Measurements from ENCODE around the gene VIL1. TPM values are rescaled to one million over a fixed set of nuclear protein-coding genes. Genes with fewer than 3 reads are reported as not detected.
A peak's percentile ranks its signal among the peaks of the same experiment; 100 is the strongest.

VIL1 gene
- total and polyA plus RNA-seq, 9 of the 15 experiments (the other 6 are each of a cell fraction or from before 2014, with no cell fraction given): 0.51 to 2.7 (median 1.2) TPM

DNA sequence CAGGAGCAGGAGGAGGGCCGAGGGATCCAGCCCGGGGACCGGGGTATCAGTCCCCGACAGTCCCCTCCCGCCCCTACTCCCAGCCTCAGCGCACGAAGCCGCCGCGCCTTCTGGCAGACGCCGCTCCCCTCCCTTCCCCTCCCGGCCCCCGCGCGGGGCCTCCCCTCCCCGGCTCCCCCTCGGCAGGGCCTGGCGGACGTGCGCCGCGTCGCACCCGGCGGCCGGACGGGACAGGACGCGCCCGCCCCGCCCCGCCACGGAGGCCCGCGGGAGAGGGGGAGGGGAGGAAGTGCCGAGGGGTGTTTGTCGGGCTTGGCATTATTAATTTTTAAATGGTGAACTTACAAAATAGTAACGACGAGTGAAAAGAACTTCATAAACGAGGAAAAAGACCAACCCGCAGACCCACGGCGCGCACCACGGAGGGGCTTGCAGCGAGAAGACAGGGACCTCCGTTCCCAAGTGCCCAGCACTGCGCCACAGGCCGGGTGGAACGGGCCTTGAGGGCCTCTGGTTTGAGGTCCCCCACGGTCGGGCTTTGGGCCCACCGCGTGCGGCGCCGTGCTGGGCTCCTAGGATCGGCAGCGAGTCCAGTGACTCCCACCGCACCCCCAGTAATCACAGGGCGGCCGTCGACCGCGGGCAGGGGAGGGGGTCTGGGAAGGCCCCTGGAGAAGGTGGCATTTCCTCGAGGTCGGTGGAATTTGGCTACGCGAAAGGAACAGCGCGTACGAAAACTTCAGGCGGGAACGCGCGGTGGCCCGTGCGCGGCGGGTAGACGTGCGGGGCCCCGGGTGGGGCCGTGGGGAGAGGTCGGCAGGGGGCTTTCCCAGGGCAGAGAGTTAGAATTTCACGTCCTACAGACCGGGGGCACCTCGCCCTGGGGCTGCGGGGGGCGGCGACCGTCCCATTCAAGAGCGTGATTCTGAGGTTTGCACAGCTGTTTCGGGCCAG is 20.2 kb upstream of the VIL1 start (continued):
- TF ChIP-seq, protein P1, sequence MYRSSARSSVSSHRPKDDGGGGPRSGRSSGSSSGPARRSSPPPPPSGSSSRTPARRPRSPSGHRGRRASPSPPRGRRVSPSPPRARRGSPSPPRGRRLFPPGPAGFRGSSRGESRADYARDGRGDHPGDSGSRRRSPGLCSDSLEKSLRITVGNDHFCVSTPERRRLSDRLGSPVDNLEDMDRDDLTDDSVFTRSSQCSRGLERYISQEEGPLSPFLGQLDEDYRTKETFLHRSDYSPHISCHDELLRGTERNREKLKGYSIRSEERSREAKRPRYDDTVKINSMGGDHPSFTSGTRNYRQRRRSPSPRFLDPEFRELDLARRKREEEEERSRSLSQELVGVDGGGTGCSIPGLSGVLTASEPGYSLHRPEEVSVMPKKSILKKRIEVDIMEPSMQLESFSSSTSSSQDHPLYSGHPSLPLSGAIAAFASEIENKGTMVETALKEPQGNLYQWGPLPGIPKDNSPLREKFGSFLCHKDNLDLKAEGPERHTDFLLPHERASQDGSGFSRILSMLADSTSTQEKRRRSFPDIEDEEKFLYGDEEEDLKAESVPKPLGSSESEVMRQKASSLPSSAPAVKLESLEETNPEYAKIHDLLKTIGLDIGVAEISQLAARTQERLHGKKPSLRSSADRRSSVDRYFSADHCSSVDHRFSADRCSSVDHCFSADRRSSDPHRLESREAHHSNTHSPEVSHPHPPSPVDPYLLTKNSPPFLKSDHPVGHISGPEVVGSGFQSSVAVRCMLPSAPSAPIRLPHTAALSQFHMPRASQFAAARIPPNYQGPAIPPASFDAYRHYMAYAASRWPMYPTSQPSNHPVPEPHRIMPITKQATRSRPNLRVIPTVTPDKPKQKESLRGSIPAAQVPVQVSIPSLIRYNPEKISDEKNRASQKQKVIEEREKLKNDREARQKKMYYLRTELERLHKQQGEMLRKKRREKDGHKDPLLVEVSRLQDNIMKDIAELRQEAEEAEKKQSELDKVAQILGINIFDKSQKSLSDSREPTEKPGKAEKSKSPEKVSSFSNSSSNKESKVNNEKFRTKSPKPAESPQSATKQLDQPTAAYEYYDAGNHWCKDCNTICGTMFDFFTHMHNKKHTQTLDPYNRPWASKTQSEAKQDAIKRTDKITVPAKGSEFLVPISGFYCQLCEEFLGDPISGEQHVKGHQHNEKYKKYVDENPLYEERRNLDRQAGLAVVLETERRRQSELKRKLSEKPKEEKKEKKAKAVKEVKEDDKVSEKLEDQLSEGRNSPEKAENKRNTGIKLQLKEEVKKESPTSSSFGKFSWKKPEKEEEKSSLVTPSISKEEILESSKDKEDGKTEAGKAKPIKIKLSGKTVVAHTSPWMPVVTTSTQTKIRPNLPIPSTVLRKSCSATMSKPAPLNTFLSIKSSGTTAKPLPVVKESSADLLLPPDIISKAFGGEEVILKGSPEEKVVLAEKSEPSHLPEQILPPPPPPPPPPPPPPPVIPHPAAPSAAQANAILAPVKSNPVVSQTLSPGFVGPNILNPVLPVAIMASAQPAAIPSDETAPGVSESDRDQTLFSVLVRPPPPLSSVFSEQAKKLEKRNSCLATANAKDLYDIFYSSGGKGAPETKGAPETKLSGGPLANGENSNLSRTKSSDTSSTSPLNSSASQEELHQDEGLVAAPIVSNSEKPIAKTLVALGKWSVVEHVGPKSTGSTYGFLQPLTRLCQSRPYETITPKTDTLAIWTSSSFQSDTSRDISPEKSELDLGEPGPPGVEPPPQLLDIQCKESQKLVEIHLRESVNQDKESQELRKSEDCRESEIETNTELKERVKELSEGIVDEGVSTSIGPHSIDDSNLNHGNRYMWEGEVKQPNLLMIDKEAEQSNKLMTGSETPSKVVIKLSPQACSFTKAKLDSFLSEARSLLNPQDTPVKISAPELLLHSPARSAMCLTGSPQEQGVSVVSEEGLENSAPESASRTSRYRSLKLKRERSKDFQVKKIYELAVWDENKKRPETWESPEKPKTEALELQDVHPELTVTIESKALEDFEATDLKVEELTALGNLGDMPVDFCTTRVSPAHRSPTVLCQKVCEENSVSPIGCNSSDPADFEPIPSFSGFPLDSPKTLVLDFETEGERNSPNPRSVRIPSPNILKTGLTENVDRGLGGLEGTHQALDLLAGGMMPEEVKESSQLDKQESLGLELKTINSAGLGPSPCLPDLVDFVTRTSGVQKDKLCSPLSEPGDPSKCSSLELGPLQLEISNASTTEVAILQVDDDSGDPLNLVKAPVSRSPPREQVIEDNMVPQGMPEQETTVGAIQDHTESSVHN (IDR thresholded peaks at IDR 0.05; ENCODE audit: borderline replicate concordance in 1 of 2, low read depth in 1 of 2): no peak
- TF ChIP-seq, protein P2, sequence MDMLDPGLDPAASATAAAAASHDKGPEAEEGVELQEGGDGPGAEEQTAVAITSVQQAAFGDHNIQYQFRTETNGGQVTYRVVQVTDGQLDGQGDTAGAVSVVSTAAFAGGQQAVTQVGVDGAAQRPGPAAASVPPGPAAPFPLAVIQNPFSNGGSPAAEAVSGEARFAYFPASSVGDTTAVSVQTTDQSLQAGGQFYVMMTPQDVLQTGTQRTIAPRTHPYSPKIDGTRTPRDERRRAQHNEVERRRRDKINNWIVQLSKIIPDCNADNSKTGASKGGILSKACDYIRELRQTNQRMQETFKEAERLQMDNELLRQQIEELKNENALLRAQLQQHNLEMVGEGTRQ (CRISPR knock-in tag; IDR thresholded peaks at IDR 0.05): no peak
- TF ChIP-seq ZNF282 (CRISPR knock-in tag; IDR thresholded peaks at IDR 0.05): no peak
- TF ChIP-seq, protein P3, sequence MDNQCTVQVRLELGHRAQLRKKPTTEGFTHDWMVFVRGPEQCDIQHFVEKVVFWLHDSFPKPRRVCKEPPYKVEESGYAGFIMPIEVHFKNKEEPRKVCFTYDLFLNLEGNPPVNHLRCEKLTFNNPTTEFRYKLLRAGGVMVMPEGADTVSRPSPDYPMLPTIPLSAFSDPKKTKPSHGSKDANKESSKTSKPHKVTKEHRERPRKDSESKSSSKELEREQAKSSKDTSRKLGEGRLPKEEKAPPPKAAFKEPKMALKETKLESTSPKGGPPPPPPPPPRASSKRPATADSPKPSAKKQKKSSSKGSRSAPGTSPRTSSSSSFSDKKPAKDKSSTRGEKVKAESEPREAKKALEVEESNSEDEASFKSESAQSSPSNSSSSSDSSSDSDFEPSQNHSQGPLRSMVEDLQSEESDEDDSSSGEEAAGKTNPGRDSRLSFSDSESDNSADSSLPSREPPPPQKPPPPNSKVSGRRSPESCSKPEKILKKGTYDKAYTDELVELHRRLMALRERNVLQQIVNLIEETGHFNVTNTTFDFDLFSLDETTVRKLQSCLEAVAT (IDR thresholded peaks at IDR 0.05): peak in 1 of 2 experiments; percentile 29; a peak in 1 of 4 replicates
- TF ChIP-seq, protein P4, sequence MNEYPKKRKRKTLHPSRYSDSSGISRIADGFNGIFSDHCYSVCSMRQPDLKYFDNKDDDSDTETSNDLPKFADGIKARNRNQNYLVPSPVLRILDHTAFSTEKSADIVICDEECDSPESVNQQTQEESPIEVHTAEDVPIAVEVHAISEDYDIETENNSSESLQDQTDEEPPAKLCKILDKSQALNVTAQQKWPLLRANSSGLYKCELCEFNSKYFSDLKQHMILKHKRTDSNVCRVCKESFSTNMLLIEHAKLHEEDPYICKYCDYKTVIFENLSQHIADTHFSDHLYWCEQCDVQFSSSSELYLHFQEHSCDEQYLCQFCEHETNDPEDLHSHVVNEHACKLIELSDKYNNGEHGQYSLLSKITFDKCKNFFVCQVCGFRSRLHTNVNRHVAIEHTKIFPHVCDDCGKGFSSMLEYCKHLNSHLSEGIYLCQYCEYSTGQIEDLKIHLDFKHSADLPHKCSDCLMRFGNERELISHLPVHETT (CRISPR knock-in tag; conservative IDR thresholded peaks at IDR 0.05 in 1 of 2, IDR thresholded peaks at IDR 0.05 in 1 of 2): 0 out of 4 replicates have a peak, but pooled peaks of 1 of the 2 experiments have one; percentile 11
- no peak for TF ChIP-seq WHSC1 (IDR thresholded peaks at IDR 0.05; ENCODE audit: low read length)
- no peak for TF ChIP-seq PCBP1 (IDR thresholded peaks at IDR 0.05; ENCODE audit: low read depth, low read length, poor library complexity, severe bottlenecking)
- no peak for TF ChIP-seq ARID1B (IDR thresholded peaks at IDR 0.05)
- TF ChIP-seq SAP30 (IDR thresholded peaks at IDR 0.05; ENCODE audit: borderline replicate concordance, insufficient read depth, low read depth, low read length, poor library complexity, severe bottlenecking): peak; percentile 24

Data from K562 (cell line).